Measurements from ENCODE around the gene SDHAF2.
A peak's percentile ranks its signal among the peaks of the same experiment; 100 is the strongest.
"Not testable (repeated sequence)": the region's sequence is repeated elsewhere in the genome, so short reads cannot be mapped to it uniquely, and the experiment has no call there.

Gene SDHAF2

GRCh38 chr11:61429691-61430582 is at the start of gene SDHAF2, which contains the start of gene CPSF7:
Gene SDHAF2 (plus strand): TSS chr11:61430124. CDS start chr11:61430147, 23 bp downstream.
Gene CPSF7 (minus strand): TSS chr11:61429975. CDS start chr11:61429235, 740 bp downstream.
- peak; percentile 99 for DNase-seq

DNA sequence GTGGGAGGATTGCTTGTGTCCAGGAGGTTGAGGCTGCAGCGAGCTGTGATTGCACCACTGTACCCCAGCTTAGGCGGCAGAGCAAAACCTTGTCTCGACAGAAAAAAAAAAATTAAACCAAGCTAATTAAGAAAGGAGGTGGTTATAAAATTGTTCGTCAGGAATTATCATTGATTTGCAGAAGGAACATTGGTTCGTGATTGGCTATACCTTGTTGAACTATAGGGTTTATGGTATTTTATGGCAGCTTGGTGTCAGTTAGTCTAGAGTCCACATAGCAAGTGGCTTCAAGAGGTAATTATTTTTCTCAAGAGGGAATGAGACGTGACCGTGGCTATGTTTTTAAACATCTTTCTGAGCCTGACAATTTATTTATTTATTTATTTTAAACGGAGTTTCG is 49.0 kb upstream of the SDHAF2 start:
- no peak for DNase-seq

- DNase-seq: not testable (repeated sequence)
Measured at GRCh38 chr11:61383859-61384258, 46.1 kb upstream of the SDHAF2 start.

- no peak for DNase-seq
Measured at GRCh38 chr11:61384271-61385242, 45.4 kb upstream of the SDHAF2 start.

GRCh38 chr11:61390161-61390560 is 39.8 kb upstream of the SDHAF2 start:
- DNase-seq: no peak

- DNase-seq: no peak
Measured at GRCh38 chr11:61392981-61393595, 36.8 kb upstream of the SDHAF2 start.

- DNase-seq: no peak
Measured at GRCh38 chr11:61401173-61401572, 28.8 kb upstream of the SDHAF2 start.

DNA sequence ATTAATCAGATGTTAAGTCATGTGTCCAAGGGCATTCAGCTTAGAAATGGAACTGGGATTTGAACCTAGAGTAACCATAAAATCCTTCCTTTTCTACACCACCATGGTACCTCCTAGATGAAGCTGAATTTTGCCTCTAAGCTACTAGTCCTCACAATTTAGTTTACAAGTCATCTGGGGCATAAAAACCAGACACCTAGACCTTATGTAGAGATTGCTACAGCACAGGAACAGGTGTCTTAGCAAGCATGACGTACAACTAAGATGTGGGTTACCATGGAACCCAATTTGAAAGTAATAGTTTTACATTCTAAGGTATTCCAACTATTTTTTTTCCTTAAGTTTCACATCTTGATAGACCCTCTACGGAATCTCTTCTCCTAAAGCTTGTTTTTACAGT is 28.4 kb upstream of the SDHAF2 start:
- no peak for DNase-seq

DNA sequence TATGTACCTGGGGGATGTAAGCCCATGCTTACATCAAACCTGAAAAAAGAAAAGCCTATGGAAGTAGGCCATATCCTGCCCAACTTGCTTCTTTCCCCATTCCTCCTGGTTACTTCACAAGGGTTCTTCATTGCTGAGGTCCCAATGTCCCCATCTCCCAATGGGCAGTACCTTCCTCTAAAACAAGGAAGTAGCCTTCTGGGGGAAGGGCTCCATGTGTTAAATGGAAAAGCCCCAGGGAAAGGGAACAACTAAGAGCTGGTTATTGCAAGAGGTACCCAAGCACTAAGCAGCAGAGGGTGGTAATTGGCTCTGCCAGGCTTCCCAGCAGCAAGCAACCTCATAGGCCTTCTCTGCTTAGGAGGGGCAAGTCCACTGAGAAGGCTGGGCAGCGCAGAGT is 26.3 kb upstream of the SDHAF2 start:
- no peak for DNase-seq

- no peak for DNase-seq
Measured at GRCh38 chr11:61404103-61404502, 25.8 kb upstream of the SDHAF2 start.

- no peak for DNase-seq
Measured at GRCh38 chr11:61404641-61405040, 25.3 kb upstream of the SDHAF2 start.

- no peak for DNase-seq
Measured at GRCh38 chr11:61406067-61406466, 23.9 kb upstream of the SDHAF2 start.

DNA sequence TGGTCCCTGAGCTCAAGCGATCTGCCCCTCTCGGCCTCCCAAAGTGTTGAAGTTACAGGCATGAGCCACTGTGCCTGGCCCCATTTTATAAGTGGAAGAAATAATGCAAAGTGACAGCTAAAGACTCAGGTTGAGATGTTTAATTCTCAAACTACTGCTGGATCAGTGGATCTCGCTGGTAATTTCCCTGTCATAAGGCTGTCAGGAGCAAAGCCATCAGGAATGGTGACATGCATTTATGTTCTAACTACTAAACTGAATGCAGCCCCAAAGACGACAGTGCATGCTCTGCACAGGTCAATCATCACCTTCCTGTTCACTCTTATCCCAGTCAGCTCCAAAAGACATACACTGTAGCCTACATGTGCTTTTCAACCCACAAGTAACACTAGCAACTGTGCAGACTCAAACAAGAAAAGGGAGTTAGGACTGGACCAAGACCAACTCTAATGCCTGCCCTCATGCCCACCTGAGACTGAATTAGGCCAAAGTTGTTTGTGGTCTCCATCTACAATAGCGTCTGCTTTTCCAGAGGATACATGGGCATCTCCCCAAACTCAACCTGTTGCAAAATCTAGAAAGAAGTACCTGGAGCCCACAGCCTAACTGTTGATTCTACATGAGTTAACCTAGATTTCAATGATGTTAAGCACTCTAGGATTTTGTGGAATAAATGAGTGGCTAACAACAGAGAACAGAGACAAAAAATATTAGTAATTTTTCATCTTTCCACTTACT is 22.8 kb upstream of the SDHAF2 start:
- no peak for DNase-seq

- DNase-seq: no peak
Measured at GRCh38 chr11:61411589-61411988, 18.3 kb upstream of the SDHAF2 start.

- DNase-seq: no peak
Measured at GRCh38 chr11:61413496-61413895, 16.4 kb upstream of the SDHAF2 start.

DNA sequence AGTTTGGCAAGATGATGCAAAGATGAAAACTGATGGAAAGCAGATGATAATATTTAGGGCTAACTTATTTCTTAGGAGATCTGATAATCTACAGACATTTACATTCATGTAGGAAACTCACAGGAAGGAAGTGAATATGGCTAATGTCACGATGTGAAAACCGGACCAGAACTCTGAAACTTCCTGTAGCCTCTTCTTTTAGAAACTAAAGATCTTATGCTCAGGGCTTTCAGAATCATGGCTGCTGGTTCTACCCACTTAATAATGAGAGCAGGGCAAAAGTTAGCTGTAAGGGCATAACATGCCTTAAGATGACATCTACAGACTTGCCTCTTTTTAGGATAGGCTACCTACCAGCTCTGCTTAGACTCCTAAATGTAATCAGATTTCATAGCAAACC is 15.4 kb upstream of the SDHAF2 start:
- no peak for DNase-seq

GRCh38 chr11:61415381-61415780 is 14.5 kb upstream of the SDHAF2 start:
- DNase-seq: no peak

- DNase-seq: no peak
Measured at GRCh38 chr11:61416941-61417340, 13.0 kb upstream of the SDHAF2 start.

DNA sequence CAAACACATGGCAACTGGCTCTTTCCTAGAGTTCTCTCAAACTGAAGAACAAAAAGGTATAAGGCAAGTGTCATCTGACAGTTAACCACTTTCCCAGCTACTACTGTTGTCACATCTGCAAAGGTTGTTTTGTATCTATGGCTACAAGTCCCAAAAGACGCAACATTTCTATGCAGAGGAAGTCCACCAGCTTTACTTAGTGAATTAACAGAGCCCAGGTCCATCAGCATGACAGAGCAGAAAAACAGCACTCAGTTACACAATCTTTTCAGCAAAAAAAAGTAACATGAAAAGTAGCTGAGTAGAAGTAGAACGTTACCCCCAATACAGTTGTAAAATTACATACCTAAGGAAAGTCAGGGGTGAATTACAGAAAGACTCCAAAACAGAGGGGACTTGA is 12.3 kb upstream of the SDHAF2 start:
- no peak for DNase-seq

DNA sequence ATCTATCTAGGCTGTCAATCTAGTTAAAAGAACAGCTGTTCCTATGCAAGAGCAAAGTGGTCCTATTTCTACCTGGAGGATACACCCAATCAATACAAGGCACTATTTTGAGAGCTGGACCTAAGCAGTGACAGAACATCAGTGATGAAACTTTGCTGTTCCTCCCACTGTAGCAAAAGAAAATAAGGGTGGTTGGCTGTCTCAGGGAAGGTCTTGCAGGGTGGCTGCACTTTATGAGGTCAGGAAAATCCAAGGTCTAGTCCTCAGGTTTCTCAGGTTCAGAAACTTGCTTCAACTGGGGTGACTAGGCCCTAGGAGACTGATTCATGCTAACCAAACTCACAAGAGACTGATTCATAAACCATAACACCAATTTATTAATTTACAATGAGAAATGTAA is 11.8 kb upstream of the SDHAF2 start:
- DNase-seq: no peak

GRCh38 chr11:61422226-61422625 is 7.7 kb upstream of the SDHAF2 start:
- no peak for DNase-seq

DNA sequence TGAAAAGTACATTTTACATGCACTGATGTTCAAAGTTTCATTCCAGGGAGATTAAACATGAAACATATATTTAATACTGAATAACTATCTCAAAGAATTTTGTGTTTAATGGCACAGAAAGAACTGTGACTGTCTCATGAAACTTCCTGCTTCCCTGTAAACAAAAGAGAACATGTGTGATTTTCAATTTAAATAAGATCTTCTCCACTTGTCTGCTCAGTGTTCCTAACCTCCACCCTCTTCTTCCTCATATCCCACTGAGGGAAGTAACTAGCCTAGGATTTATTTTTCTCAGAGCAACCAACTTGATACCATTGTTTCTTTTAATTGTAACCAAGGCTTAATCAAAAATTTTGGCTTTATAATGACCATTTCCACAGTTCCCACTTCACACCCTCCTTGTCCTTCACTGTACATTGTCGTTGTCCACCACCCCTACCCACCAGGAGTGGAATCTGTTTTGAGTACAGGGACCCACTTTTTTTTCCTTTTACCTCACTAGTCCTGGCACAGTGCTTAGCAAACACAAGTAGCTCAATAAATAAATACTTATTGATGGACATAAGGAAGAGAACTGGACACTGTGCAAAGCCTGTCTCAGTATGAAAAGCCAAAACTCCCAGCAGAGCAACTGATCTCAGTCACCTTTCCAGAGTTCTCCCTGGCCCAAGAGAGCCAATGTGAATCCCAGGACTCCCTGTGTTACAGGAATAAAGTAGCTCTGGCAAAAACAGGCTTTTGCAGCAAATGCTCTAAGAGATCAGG is 4.4 kb upstream of the SDHAF2 start:
- no peak for DNase-seq
